22Rv1 (cell line): Measurements from ENCODE around the gene DDB1.

Experiments
- CTCF ChIP-seq: fragments of 450-650 bp; IDR thresholded peaks from 2 replicates; pipeline ENCODE4 v1.5.1; 2017; ENCODE audit warnings: mild to moderate bottlenecking
- ZFX ChIP-seq: fragments of 450-650 bp; IDR thresholded peaks from 2 replicates; pipeline ENCODE4 v1.6.1; 2017; ENCODE audit warnings: antibody characterized with exemption, borderline replicate concordance

- TF ChIP-seq CTCF (no peak), ZFX (no peak)
Measured at GRCh38 chr11:61266602-61267001, 66.3 kb downstream of the DDB1 start.
